Psoas muscle (tissue), 8 donors: ENCODE data around the gene LGR5. TPM values are rescaled to one million over a fixed set of nuclear protein-coding genes. Genes with fewer than 3 reads are reported as not detected.

Experiments used
- ATAC-seq, 4 donors: fragments of 200-7000 bp; cut with Tn5 transposase; one replicate each; pipeline ENCODE4 v1.9.1; 2020; ENCODE audit warnings: moderate library complexity in 3 of 4, mild to moderate bottlenecking in 2 of 4
- DNase-seq, 2 donors: peaks; one replicate each; pipeline ENCODE4 v3.0.0-alpha.2; 2020
- H3K27ac ChIP-seq: fragments of 200-600 bp; one replicate; pipeline ENCODE4 v1.8.0; 2022
- H3K27me3 ChIP-seq, 3 donors: fragments of 200-600 bp in 1 of 3; one replicate each; pipeline versions ENCODE4 v1.6.1 to v1.8.0; 2013 to 2022; ENCODE audit warnings: low read length in 2 of 3, mild to moderate bottlenecking in 2 of 3, moderate library complexity in 1 of 3; ENCODE audit not compliant: insufficient read depth in 3 of 3
- H3K36me3 ChIP-seq, 2 donors: fragments of 200-600 bp in 1 of 2; one replicate each; pipeline versions ENCODE4 v1.6.1 to v1.8.0; 2013 to 2022; ENCODE audit warnings: low read depth in 1 of 2, mild to moderate bottlenecking in 1 of 2, moderate library complexity in 1 of 2; ENCODE audit not compliant: insufficient read depth in 1 of 2
- H3K4me1 ChIP-seq: fragments of 200-600 bp; one replicate; pipeline ENCODE4 v1.8.0; 2022
- H3K4me3 ChIP-seq: fragments of 200-600 bp; one replicate; pipeline ENCODE4 v1.8.0; 2022; ENCODE audit warnings: mild to moderate bottlenecking
- H3K9me3 ChIP-seq: fragments of 200-600 bp; one replicate; pipeline ENCODE4 v1.8.0; 2022
- CTCF ChIP-seq: fragments of 200-600 bp; IDR thresholded peaks from one replicate; pipeline ENCODE4 v1.8.0; 2022; ENCODE audit warnings: antibody characterized with exemption
- WGBS, 3 donors: extraction: QIAGEN DNeasy Blood & Tissue Kit; methylation state at CpG; one replicate each; pipeline versions ENCODE4 v1.1.6 to v1.1.7; 2013; 5-methylcytosine and 5-hydroxymethylcytosine counted together
- intact Hi-C, 2 donors: fragments of 100-400 bp; cut with DNase I; formaldehyde crosslinking; loops; one replicate each; pipeline versions ENCODE4 v1.11.0 to v1.14.2; 2022
- polyA plus RNA-seq, 3 donors: library from polyadenylated mRNA; stranded (reverse); fragments of 200-250 nt; gene quantifications; one replicate each; pipeline ENCODE4 v1.2.3, GENCODE V29; 2013
- total RNA-seq, 4 donors: library from RNA; stranded (reverse); fragmentation: NEBNext Ultra II Directional in 2 of 4; extraction: Animal tissue kit (Norgen Biotek cat#: 25700) in 2 of 4; gene quantifications; one replicate each; pipeline versions ENCODE4 v1.2.1 to v1.2.4, GENCODE V29; 2021 to 2023
- donor health status: healthy with polysubstance abuse.
- donor health status: DM: no; HTN: no; CAD: no; lungs with moderate emphysema.
- donor health status: Bipolar disorder and iron deficiency.
- donor health status: healthy.
- donor health status: DM: yes; HTN: yes; CAD: no.
- donor health status: DM: no; HTN: no; CAD: no.
- donor health status: DM: no; HTN: no; CAD: no.
- donor health status: DM: yes; HTN: yes; CAD: no.

LGR5 gene
- total and polyA plus RNA-seq, 7 donors, result 0.04 to 19.5 (median 4.9) TPM

- H3K4me1 ChIP-seq, result no peaks in the 10 kb centered on the region
- ATAC-seq (peak in 1 of 4 donors; percentile 35), DNase-seq (no peak)
- H3K27me3 ChIP-seq, result peaks cover 0 to 31% (median 0%) of the 10 kb centered on the region in 3 donors
- WGBS, 3 donors, result 21 to 28% (median 23%) methylated on average over 26 of the region's 26 CpGs
- TF ChIP-seq CTCF, result no peak
- no peaks in the 10 kb centered on the region for H3K36me3 ChIP-seq
- peak overlapping the region; percentile 74 for H3K27ac ChIP-seq
- peaks cover 4% of the 10 kb centered on the region for H3K9me3 ChIP-seq
- peak overlapping the region; percentile 76 for H3K4me3 ChIP-seq
- intact Hi-C loops, result loop anchor here in 1 of 2 donors (5.0 kb wide), 1 partner anchor 41 kb away; no protein-coding TSS in a partner anchor
These were observed 1.5 kb downstream of the LGR5 start for GRCh38 chr12:71440763-71441748.

- Histone ChIP-seq H3K9me3 (no peaks in the 10 kb centered on the region), H3K27ac (peak overlapping the region; percentile 74), H3K36me3 (no peaks in the 10 kb centered on the region), H3K4me1 (no peaks in the 10 kb centered on the region), H3K4me3 (peak overlapping the region; percentile 76), H3K27me3 (peaks cover 0 to 27% (median 0%) of the 10 kb centered on the region in 3 donors)
- DNase-seq, result no peak
- 56 to 80% (median 65%) methylated on average over 4 of the region's 4 CpGs for WGBS, 3 donors
- intact Hi-C loops, result loop anchor here in 1 of 2 donors (5.0 kb wide), 1 partner anchor 40 kb away; no protein-coding TSS in a partner anchor
- no peak for ATAC-seq
- TF ChIP-seq CTCF, result no peak
These were observed 2.4 kb downstream of the LGR5 start for GRCh38 chr12:71441836-71442566.

GRCh38 chr12:71442567-71442931 lies 3.0 kb downstream of the LGR5 start:
- Histone ChIP-seq H3K27ac (peak overlapping the region; percentile 74), H3K4me3 (peak overlapping the region; percentile 76), H3K9me3 (no peaks in the 10 kb centered on the region), H3K36me3 (no peaks in the 10 kb centered on the region), H3K27me3 (peaks cover 0 to 24% (median 0%) of the 10 kb centered on the region in 3 donors), H3K4me1 (no peaks in the 10 kb centered on the region)
- DNase-seq (no peak), ATAC-seq (no peak)
- intact Hi-C loops, result loop anchor here in 1 of 2 donors (5.0 kb wide), 1 partner anchor 40 kb away; no protein-coding TSS in a partner anchor
- no peak for TF ChIP-seq CTCF
- WGBS, 3 donors, result 60 to 79% (median 74%) methylated on average over 1 of the region's 1 CpG

GRCh38 chr12:71445071-71445470 lies 5.5 kb downstream of the LGR5 start:
- DNase-seq (no peak), ATAC-seq (no peak)
- intact Hi-C loops, result loop anchor here in 1 of 2 donors (5.0 kb wide), 1 partner anchor 42 kb away; no protein-coding TSS in a partner anchor
- H3K36me3 ChIP-seq, result no peaks in the 10 kb centered on the region
- no peaks in the 10 kb centered on the region for H3K9me3 ChIP-seq
- H3K27ac ChIP-seq, result peak overlapping the region; percentile 60
- H3K27me3 ChIP-seq, result peaks cover 0 to 13% (median 0%) of the 10 kb centered on the region in 3 donors
- no peak for TF ChIP-seq CTCF
- no peaks in the 10 kb centered on the region for H3K4me1 ChIP-seq
- WGBS, 3 donors, result 40 to 70% (median 57%) methylated on average over 1 of the region's 1 CpG
- no peak overlapping the region for H3K4me3 ChIP-seq
